LNCAP (cell line): Measurements from ENCODE around the gene DDX27.

ENCODE experiments used
- TF ChIP-seq, protein P1 (sequence below): fragments of 450-650 bp; IDR thresholded peaks from 2 replicates; pipeline ENCODE4 v1.5.1; 2017; ENCODE audit warnings: mild to moderate bottlenecking

The DDX27 gene

GRCh38 chr20:49286689-49287551 is 67.7 kb downstream of the DDX27 start:
- TF ChIP-seq, protein P1, sequence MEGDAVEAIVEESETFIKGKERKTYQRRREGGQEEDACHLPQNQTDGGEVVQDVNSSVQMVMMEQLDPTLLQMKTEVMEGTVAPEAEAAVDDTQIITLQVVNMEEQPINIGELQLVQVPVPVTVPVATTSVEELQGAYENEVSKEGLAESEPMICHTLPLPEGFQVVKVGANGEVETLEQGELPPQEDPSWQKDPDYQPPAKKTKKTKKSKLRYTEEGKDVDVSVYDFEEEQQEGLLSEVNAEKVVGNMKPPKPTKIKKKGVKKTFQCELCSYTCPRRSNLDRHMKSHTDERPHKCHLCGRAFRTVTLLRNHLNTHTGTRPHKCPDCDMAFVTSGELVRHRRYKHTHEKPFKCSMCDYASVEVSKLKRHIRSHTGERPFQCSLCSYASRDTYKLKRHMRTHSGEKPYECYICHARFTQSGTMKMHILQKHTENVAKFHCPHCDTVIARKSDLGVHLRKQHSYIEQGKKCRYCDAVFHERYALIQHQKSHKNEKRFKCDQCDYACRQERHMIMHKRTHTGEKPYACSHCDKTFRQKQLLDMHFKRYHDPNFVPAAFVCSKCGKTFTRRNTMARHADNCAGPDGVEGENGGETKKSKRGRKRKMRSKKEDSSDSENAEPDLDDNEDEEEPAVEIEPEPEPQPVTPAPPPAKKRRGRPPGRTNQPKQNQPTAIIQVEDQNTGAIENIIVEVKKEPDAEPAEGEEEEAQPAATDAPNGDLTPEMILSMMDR: no peak

DNA sequence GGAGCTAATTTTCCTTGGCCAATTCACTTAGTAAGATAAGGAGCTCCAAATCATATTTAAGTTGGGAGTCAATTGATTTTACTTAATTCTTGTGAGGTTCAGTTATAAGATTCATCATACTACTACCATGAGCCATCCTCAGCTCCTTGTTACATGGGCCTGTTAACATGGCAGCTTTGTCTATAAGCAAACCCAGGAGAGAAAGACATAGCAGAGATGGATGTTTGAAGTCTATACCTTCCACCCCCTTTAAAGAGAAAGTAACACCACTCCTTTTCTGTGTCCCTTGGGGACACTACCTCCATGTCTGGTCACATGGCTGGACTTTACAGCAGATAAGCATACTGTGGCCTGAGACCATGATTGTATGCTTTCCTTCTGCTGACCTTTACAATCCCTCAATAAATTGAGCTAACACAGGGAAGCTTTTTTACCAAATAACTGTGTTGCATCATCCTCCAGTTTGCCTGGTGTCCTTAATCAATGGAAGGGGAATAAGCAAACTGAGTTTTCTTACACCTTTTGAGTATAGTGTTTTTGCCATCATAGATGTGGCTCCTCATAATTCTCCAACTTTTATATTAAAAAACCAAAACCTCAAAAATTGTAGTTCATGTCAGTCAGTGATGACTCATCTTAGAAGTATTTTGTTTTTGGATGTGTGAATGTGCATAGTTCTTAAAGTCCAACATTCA is 68.5 kb downstream of the DDX27 start:
- TF ChIP-seq, protein P1: no peak

DNA sequence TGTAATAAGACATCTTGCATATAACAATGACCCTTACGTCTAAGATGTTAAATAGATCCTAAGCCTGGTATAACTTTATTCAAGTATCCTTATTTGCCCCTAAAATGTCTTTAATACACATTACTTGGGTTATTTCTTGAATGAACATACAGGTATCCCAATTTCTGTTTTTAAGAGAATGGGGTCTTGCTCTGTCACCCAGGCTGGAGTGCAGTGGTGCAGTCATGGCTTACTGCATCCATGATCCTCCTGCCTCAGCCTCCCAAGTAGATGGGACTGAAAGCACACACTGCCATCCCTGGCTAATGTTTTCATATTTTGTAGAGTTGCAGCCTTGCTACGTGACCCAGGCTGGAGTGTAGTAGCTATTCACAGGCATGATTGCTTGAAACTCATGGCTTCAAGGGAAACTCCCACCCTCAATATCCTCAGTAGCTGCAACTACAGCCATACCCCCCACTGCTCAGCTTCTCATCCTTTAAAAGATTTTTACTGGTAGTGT is 69.1 kb downstream of the DDX27 start:
- TF ChIP-seq, protein P1: no peak

DNA sequence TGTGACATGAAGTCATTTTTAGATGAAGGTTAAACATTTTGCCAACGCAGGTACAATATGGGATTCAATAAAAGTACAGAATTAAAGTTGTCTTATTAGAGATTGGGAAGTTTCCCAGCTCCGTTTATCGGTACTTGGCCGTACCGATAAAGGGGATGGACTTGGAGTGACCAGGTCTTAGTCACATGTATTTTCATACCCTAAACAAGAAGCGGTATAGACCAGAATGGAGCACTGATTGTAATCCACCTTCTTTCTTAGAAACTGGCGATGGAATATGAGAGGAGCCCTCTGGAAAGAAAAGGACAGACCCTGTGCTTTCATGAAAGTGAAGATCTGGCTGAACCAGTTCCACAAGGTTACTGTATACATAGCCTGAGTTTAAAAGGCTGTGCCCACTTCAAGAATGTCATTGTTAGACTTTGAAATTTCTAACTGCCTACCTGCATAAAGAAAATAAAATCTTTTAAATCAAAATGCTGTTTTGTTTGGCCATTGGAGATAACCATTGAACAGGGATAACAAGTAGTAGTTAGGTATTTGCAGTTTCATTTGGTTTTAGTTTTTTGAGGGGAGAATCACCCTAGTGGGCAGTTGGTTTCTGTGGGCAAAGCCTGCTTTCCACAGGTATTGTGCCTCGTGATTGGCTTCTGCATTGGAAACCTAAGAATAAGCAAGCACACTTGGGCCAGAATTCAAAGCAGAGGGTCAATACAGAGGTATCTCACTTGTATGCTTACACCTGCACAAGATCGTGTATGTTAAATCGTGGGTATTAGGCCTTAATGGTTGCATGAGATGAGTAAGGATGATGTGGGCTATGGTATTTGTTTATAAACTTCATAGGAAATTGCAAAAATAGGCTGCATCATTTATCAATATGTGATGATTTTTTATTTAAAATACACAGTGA is 69.8 kb downstream of the DDX27 start:
- TF ChIP-seq, protein P1: no peak

DNA sequence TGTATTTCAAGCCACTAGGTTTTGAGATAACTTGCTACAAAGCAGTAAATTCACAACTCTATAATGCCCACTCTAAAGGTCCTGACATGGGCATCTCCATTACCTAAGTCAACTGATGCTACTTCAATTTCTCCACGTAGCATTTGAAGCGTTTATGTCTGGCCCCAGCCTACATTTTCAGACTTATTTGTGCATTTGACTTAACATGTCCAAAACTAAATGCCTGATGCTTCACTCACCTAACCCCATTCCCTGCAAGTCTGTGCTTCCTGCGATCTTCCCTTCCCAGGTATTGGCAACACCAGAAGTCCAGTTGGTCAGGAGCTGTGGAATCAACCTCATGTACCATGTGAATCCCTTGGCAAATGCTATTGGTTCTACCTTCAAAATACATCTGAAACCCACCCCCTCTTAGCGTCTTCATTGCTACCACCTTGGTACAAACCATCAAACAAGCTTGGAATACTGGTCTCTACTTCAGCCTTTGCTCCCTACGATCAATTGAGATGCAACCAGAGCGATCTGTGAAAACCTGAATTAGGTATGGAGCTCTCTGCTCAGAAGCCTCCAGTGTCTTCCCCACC is 71.5 kb downstream of the DDX27 start:
- TF ChIP-seq, protein P1: no peak

- TF ChIP-seq, protein P1: no peak
These were observed 72.0 kb downstream of the DDX27 start for GRCh38 chr20:49291200-49291599.

DNA sequence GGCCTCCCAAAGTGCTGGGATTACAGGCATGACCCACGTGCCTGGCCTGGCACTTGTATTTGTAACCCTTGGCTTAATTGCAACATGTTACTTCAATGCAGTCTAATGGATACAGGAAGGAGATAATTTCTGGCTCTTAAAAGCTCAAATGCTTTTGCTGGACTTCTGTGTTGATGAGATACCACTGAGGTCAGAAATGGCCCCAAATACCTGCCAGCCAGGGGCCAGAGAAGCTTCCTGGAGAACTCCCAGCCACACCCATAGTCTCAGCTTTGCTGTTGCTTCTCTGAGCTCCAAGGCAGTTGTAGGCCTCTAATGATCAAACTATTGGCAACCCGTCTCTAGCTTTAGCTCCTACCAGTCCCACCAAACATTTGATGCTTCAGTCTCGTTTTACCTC is 72.8 kb downstream of the DDX27 start:
- TF ChIP-seq, protein P1: no peak
